Islet precursor cell (in vitro differentiated cells): ENCODE measurements around the gene WDR1.

Source experiments
- DNase-seq: peaks from one replicate; pipeline ENCODE4 v3.0.0-alpha.2; 2018

The WDR1 gene

GRCh38 chr4:10083861-10084641, 32.5 kb downstream of the WDR1 start:
- DNase-seq: no peak

GRCh38 chr4:10083331-10083771, 33.2 kb downstream of the WDR1 start:
- DNase-seq: no peak

- DNase-seq: no peak
Measured at GRCh38 chr4:10082459-10083272, 33.9 kb downstream of the WDR1 start.

GRCh38 chr4:10082047-10082446, 34.6 kb downstream of the WDR1 start:
- peak; percentile 36 for DNase-seq

- no peak for DNase-seq
Measured at GRCh38 chr4:10081218-10081606, 35.4 kb downstream of the WDR1 start.

DNA sequence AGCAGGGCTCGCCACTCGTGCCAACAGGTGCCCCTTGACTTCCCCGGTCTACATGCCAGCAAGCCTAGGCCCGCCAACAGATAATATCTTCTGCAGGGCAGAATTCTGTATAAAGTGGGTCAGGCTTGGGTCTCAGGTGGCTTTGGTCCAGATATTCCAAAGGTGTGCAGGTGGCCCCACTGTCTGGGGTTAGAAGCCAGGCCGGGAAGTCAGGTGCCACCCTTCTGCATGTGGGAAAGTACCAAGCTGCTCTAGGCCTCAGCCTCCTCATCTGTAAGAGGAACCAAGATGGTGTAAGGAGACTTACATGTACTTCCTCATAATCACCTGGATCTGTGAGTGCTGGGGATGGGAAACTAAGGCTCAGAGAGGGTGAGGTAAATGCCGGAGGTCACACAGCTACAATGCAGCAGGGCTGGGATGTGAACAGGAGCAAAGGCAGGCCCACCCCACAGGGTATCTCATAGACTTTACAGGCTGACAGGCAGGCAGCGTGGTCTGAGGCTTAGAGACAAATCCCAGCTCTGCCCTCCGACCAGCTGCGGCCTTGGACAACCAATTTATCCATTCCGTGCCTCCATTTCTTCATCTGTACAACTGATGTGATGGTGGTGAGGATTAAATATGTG, 35.9 kb downstream of the WDR1 start:
- peak; percentile 39 for DNase-seq

- peak; percentile 34 for DNase-seq
Measured at GRCh38 chr4:10079912-10080588, 36.5 kb downstream of the WDR1 start.

DNA sequence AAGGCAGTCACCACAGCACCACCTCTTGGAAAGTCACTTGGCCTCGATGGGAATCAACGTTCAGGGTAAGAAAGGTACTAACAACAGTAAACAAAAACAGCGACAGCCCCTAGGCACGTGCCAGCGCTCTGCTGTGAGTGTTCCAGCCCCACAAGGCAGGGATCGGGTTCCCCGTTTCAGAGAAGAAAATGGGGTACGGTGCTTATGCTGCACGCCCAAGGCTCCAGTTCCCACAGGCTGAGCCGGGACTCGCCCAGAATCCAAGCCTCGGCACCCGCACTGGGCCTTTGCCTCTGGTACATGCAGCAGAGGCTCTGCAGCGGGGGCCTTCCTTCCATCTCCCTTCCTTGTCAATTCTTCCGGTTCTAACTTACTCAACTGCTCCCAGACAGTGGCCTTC, 37.3 kb downstream of the WDR1 start:
- peak; percentile 41 for DNase-seq

- peak; percentile 32 for DNase-seq
Measured at GRCh38 chr4:10078481-10079233, 37.9 kb downstream of the WDR1 start.

- DNase-seq: peak; percentile 45
Measured at GRCh38 chr4:10077483-10078335, 38.9 kb downstream of the WDR1 start.

- no peak for DNase-seq
Measured at GRCh38 chr4:10077076-10077475, 39.5 kb downstream of the WDR1 start.

GRCh38 chr4:10075953-10076391, 40.6 kb downstream of the WDR1 start:
- peak; percentile 49 for DNase-seq

DNA sequence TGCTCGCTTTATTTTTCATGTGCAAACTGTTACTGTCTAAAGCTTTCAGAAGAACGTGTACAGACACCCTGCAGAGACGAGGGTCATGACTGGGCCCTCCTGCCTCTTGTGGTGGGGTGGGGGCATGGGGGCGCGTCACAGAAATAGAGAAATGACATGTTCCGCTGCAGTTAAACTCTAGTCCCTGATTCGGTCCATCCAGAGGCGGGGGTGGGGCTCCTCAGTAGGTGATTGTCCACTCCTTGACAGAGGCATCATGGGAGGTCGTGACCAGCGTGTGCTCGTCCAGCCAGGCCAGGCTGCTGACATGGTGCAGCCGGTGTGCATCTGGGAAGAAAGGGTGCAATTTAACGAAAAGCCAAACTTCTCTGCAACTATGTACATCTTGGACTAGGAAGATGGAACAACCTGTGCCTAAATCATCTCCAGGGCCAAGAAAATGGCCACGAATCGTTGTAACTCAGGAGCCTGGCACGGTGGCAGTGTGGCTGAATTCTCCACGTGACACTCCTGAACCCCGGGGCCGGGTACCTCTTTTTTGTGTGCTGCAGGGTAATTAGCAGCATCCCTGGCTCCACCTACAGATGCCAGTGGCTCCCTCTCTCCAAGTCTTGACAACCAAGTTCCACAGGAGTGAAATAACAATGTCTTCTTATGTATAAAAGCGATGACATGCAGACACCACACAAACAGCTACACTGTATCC, 41.3 kb downstream of the WDR1 start:
- peak; percentile 52 for DNase-seq

DNA sequence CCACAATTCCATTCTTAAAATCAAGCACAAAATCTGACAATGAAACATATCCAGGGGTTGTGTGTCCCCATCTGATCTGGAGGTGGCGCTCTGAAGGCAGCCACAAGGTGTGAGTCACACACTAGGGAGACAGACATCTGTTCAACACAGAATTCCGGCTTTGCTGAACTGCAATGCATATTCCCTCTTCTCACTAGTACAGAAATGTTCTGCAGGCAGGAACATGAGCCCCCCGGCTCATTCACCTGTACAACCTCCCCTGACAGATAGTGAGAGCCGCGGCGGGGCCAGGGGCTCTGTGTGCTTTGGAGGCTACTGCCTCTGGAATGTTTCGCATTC, 41.9 kb downstream of the WDR1 start:
- DNase-seq: peak; percentile 71

DNA sequence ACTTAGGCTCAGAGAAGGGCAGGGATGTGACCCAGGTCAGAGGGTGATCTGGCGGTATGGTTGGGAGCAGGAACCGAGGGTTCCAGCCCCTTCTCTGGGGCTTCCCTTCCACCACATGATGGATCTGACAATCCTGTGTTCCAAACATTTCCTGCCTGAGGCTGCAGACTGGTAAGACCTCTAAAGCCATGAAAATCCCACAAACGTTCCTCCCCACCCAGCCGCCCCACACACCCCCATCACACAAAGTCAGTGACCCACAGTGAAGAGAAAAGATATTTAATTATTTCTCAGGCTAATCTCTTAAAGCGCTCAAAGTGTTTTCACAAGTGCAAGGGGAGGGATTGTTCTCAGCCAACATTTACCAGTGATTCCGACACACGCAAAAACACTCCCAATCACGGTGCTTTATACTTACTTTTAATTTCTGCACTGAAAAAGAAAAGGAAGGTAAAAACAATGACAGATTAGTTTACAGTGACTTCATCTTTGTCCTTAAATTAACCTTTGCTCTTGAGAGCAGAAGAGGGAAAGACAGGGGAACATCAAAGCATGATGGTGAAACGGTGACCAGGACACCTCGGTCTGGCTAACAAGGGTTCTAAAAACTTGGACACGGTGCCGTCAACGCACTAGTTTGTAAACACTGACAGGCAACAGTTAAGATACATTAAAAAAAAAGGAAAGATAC, 42.4 kb downstream of the WDR1 start:
- no peak for DNase-seq

DNA sequence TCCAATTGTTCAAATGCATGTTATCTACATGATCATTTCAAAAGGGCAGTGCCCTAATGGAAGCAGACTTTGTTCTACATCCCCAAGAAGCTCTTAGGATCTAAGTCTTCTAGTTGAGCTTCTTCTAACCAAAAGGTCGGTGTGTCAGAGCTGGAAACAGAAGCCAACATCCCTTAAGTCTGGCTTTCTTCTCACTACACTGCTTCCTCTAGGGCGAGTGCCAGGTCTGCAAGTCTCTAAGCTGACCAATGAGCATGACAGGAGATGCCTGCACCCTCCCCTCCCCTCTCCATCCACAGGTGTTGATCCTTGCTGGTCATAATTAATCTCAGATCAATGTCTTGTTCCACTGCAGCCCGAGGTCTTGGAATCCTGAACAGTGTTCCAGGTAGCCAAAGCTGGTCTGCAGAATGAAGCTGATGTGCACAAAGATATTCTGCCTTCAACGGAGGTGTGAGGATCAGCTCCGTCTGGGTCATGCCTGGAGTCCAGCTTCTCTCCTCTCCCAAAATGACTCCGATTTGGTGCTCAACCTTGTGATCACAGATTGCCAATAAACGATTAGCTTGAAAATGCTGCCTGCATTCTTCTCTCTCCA, 44.1 kb downstream of the WDR1 start:
- DNase-seq: no peak

DNA sequence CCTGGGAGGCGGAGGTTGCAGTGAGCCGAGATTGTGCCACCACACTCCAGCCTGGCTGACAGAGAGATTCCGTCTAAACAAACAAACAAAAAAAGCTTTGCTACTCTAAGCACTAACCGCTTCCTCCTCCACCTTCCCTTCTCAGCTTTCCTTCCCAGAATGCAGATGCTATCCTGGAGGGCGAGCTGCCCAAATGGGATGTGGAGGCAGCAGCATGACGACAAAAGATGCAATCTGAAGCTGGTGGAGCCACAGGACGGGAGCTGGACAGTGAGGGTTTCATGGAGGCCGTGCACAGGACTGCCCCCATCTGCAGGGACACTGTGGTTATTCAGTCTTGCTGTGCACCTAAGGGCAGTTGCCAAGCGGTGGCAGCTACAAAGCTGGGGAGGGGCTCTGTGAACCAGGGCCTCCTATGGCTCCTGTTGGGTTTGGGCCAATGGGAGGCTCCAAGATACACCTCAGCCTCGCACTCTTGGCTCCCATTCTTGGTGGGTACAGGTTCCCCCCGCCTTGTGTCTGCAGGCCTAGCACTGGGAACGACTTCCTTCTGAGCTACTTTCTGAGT, 47.4 kb downstream of the WDR1 start:
- peak; percentile 53 for DNase-seq

DNA sequence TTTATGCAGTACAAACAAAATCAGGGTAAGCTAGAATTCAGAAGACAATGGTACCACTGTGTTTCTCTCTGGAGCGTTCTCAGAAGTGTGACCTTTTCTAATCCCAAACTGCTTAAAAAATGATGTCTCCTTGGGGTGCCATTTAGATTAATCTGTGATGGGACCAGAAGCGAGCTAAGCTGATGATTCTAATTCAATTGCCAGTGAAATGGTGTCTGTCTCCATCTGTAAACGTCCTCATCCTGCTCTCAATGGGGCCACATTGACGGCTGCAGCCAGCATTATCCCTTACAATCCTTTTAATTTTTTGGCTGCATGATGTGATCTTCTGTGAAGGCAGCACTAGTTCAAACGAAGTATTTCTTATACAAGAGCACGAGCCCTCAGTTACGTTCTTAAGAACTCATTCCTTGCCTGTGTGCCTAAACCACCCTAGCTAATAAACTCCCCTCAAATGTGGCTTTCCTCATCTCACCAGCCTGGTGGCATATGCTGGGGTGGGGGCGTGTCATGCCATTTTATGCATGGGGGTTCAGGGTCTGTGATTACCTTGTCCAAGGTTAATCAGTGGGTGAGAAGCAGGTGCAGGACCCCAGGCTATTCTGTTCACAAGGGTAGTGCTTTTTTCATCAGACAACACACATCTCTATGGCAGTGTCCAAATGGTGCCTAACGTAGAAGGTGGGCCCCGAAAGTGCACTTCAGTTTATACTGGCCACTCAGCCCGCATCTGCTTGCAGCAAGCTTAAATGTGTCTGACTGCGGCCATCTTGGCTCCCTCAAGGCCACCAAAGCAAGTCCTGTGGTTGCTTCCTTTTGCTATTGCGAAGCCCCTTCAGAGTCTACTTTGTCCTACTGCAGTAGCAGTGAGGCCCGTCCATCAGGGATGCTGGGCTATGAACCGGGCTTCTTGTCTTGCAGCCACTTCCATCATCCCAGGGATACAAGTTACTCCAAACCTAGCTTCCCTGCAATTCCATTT, 49.6 kb downstream of the WDR1 start:
- DNase-seq: peak; percentile 30
